SK-N-SH (cell line): ENCODE results near the gene ZNF319. TPM values are rescaled to one million over a fixed set of nuclear protein-coding genes. Genes with fewer than 3 reads are reported as not detected.

Experiments
- CTCF ChIA-PET: fragments of 300-600, 350-600 bp; formaldehyde crosslinking; extraction: SDS; loops from one replicate; lab custom pipeline; 2021; lab: Yijun Ruan, JAX
- POLR2A ChIA-PET: fragments of 350-600 bp; sonication (Branson Sonifier 250); formaldehyde crosslinking; extraction: SDS; loops from one replicate; lab custom pipeline; 2020; ENCODE audit warnings: antibody characterized with exemption, inconsistent platforms; lab: Yijun Ruan, JAX
- DNase-seq: peaks from one replicate; pipeline ENCODE4 v3.0.0; 2012
- H2AFZ ChIP-seq: fragments of 200-600 bp; sonication (generic); 2 replicates; pipeline ENCODE4 v1.8.1; 2016; ENCODE audit warnings: antibody characterized with exemption, mild to moderate bottlenecking, low read depth
- H3F3A ChIP-seq: fragments of 200-600 bp; sonication (generic); replicated peaks from 2 replicates; pipeline ENCODE3; 2016; ENCODE audit warnings: antibody characterized with exemption, mild to moderate bottlenecking; ENCODE audit not compliant: insufficient read depth
- H3K27ac ChIP-seq, 2 experiments: fragments of 200-500 bp in 1 of 2; fragments of 200-600 bp in 1 of 2; sonication (Bioruptor generic) in 1 of 2; sonication (generic), shearing (Covaris generic) in 1 of 2; 2 replicates each; pipeline versions ENCODE4 v1.5.1 to v1.6.1; 2014 to 2016; ENCODE audit warnings: low read depth in 2 of 2, inconsistent platforms in 1 of 2, low read length in 1 of 2, mild to moderate bottlenecking in 1 of 2, mixed read lengths in 1 of 2
- H3K27me3 ChIP-seq: fragments of 200-600 bp; sonication (generic), shearing (Covaris generic); 2 replicates; pipeline ENCODE4 v1.6.1; 2016; ENCODE audit warnings: mixed run types; ENCODE audit not compliant: insufficient read depth
- H3K36me3 ChIP-seq, 2 experiments: fragments of 200-500 bp in 1 of 2; fragments of 200-600 bp in 1 of 2; sonication (Bioruptor generic) in 1 of 2; sonication (generic) in 1 of 2; replicated peaks in 1 of 2; 2 replicates each; pipeline versions ENCODE3 to v1.5.1; 2014 to 2016; ENCODE audit warnings: low read length in 1 of 2, mild to moderate bottlenecking in 1 of 2; ENCODE audit not compliant: insufficient read depth in 2 of 2, control insufficient read depth in 1 of 2
- H3K4me1 ChIP-seq, 2 experiments: fragments of 200-500 bp in 1 of 2; fragments of 200-600 bp in 1 of 2; sonication (Bioruptor generic) in 1 of 2; sonication (generic), shearing (Covaris generic) in 1 of 2; 2 replicates each; pipeline versions ENCODE4 v1.5.1 to v1.6.1; 2014 to 2016; ENCODE audit warnings: low read depth in 1 of 2, low read length in 1 of 2, mixed run types in 1 of 2; ENCODE audit not compliant: insufficient read depth in 2 of 2, control insufficient read depth in 1 of 2
- H3K4me2 ChIP-seq: fragments of 200-600 bp; sonication (generic), shearing (Covaris generic); 2 replicates; pipeline ENCODE4 v1.6.1; 2017; ENCODE audit warnings: mixed run types
- H3K4me3 ChIP-seq, 2 experiments: fragments of 200-500 bp in 1 of 2; fragments of 200-600 bp in 1 of 2; sonication (Bioruptor generic) in 1 of 2; sonication (generic), shearing (Covaris generic) in 1 of 2; 2 replicates each; pipeline versions ENCODE4 v1.5.1 to v1.8.1; 2014 to 2016; ENCODE audit warnings: low read depth in 2 of 2, inconsistent platforms in 1 of 2, low read length in 1 of 2, mild to moderate bottlenecking in 1 of 2, mixed read lengths in 1 of 2, moderate library complexity in 1 of 2
- H3K79me2 ChIP-seq: fragments of 200-600 bp; sonication (generic); 2 replicates; pipeline ENCODE4 v1.8.1; 2017; ENCODE audit warnings: mild to moderate bottlenecking; ENCODE audit not compliant: insufficient read depth
- H3K9ac ChIP-seq: fragments of 200-600 bp; sonication (generic); 2 replicates; pipeline ENCODE4 v1.6.1; 2017; ENCODE audit warnings: mixed run types
- H3K9me2 ChIP-seq: fragments of 200-600 bp; sonication (generic); 2 replicates; pipeline ENCODE4 v1.6.1; 2017; ENCODE audit warnings: mixed run types
- H3K9me3 ChIP-seq: fragments of 200-600 bp; sonication (generic); 2 replicates; pipeline ENCODE4 v1.6.1; 2017; ENCODE audit warnings: mixed run types, mild to moderate bottlenecking, moderate library complexity
- H4K20me1 ChIP-seq: fragments of 200-600 bp; sonication (generic); 2 replicates; pipeline ENCODE4 v1.6.1; 2017; ENCODE audit warnings: mild to moderate bottlenecking, mixed run types; ENCODE audit not compliant: insufficient read depth
- ELF1 ChIP-seq: IDR thresholded peaks from 2 replicates; pipeline ENCODE4 v1.4.0; 2012
- EZH2phosphoT487 ChIP-seq: fragments of 200-600 bp; sonication (generic); IDR thresholded peaks from 2 replicates; pipeline ENCODE4 v1.6.1; 2017; ENCODE audit warnings: low read depth, mixed run types, mild to moderate bottlenecking, antibody characterized with exemption, moderate library complexity, borderline replicate concordance
- FOSL2 ChIP-seq: IDR thresholded peaks from 2 replicates; pipeline ENCODE4 v1.4.0; 2012; ENCODE audit warnings: low read depth, mild to moderate bottlenecking, moderate library complexity, borderline replicate concordance
- GATA2 ChIP-seq: sonication (generic); formaldehyde crosslinking; IDR thresholded peaks from 2 replicates; pipeline ENCODE4 v1.5.0; 2020; ENCODE audit warnings: mild to moderate bottlenecking, missing genetic modification reagents
- IRF3 ChIP-seq: fragments of 150-350 bp; IDR thresholded peaks from 2 replicates; pipeline ENCODE4 v1.6.1; 2016; ENCODE audit warnings: mild to moderate bottlenecking, low read depth, low read length
- MEF2A ChIP-seq: IDR thresholded peaks from 2 replicates; pipeline ENCODE4 v1.4.0; 2012; ENCODE audit warnings: low read depth, borderline replicate concordance
- NFIC ChIP-seq: IDR thresholded peaks from 2 replicates; pipeline ENCODE4 v1.4.0; 2012; ENCODE audit warnings: borderline replicate concordance
- RFX5 ChIP-seq: IDR thresholded peaks from 2 replicates; pipeline ENCODE4 v1.6.1; 2012; ENCODE audit warnings: mild to moderate bottlenecking, improper control_type of control experiment, low read length
- TEAD4 ChIP-seq: IDR thresholded peaks from 2 replicates; pipeline ENCODE4 v1.4.0; 2012; ENCODE audit warnings: mild to moderate bottlenecking, borderline replicate concordance; ENCODE audit not compliant: insufficient read depth
- YY1 ChIP-seq: IDR thresholded peaks from 2 replicates; pipeline ENCODE4 v1.4.0; 2012; ENCODE audit warnings: low read depth, mild to moderate bottlenecking
- ZBTB33 ChIP-seq: IDR thresholded peaks from 2 replicates; pipeline ENCODE4 v1.4.0; 2012; ENCODE audit warnings: low read depth, borderline replicate concordance
- WGBS: methylation state at CpG from one replicate; pipeline ENCODE4 v1.1.6; 2017; ENCODE audit warnings: low lambda C conversion rate; 5-methylcytosine and 5-hydroxymethylcytosine counted together
- polyA plus RNA-seq, 3 experiments: library from polyadenylated mRNA; depleted of rRNA; stranded (reverse); fragments of >200 nt; gene quantifications; 2 replicates each; pipeline ENCODE4 v1.2.3, GENCODE V29; 2012
- TF ChIP-seq, protein P1 (sequence below): fragments of 200-600 bp; sonication (generic); IDR thresholded peaks from 2 replicates; pipeline ENCODE4 v1.6.1; 2017; ENCODE audit warnings: antibody characterized with exemption, mild to moderate bottlenecking, moderate library complexity

Gene ZNF319
- polyA plus RNA-seq, 1 of the 3 experiments (the other 2 are of a cell fraction), result 7.6 TPM

- no peak for DNase-seq
- Histone ChIP-seq H3K9ac (no peak overlapping the region), H3K4me3 (no peak overlapping the region), H3K79me2 (no peaks in the 10 kb centered on the region), H3K36me3 (no peaks in the 10 kb centered on the region), H3K9me2 (no peaks in the 10 kb centered on the region), H3K9me3 (no peaks in the 10 kb centered on the region), H4K20me1 (no peaks in the 10 kb centered on the region), H3F3A (no peaks in the 10 kb centered on the region), H3K4me2 (no peak overlapping the region), H3K4me1 (no peaks in the 10 kb centered on the region; a peak in 1 of 4 replicates), H2AFZ (no peak overlapping the region), H3K27me3 (no peaks in the 10 kb centered on the region), H3K27ac (no peak overlapping the region)
- CTCF ChIA-PET, result interaction anchor here (1.0 to 1.4 kb wide), 4 partner anchors 10 to 56 kb away, joined by 3 to 5 read pairs (median 3); partner anchors contain the start of gene USB1
- TF ChIP-seq FOSL2 (no peak), ZBTB33 (no peak), MEF2A (no peak), IRF3 (no peak), TEAD4 (no peak)
- TF ChIP-seq, protein P1, sequence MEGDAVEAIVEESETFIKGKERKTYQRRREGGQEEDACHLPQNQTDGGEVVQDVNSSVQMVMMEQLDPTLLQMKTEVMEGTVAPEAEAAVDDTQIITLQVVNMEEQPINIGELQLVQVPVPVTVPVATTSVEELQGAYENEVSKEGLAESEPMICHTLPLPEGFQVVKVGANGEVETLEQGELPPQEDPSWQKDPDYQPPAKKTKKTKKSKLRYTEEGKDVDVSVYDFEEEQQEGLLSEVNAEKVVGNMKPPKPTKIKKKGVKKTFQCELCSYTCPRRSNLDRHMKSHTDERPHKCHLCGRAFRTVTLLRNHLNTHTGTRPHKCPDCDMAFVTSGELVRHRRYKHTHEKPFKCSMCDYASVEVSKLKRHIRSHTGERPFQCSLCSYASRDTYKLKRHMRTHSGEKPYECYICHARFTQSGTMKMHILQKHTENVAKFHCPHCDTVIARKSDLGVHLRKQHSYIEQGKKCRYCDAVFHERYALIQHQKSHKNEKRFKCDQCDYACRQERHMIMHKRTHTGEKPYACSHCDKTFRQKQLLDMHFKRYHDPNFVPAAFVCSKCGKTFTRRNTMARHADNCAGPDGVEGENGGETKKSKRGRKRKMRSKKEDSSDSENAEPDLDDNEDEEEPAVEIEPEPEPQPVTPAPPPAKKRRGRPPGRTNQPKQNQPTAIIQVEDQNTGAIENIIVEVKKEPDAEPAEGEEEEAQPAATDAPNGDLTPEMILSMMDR, result no peak
- WGBS, result 65% methylated on average over 7 of the region's 12 CpGs
- POLR2A ChIA-PET, result no interaction called here
These were observed 44.8 kb downstream of the ZNF319 start for GRCh38 chr16:57955572-57956188.

GRCh38 chr16:57953857-57954256 lies 46.6 kb downstream of the ZNF319 start:
- DNase-seq, result no peak
- ChIA-PET POLR2A (no interaction called here), CTCF (no interaction called here)
- Histone ChIP-seq H3F3A (no peaks in the 10 kb centered on the region), H3K27ac (no peak overlapping the region), H3K36me3 (no peaks in the 10 kb centered on the region), H3K4me1 (no peaks in the 10 kb centered on the region; a peak in 1 of 4 replicates), H3K4me2 (no peak overlapping the region), H4K20me1 (no peaks in the 10 kb centered on the region), H3K9me2 (no peaks in the 10 kb centered on the region), H3K4me3 (no peak overlapping the region), H2AFZ (no peak overlapping the region), H3K27me3 (no peaks in the 10 kb centered on the region), H3K79me2 (no peaks in the 10 kb centered on the region), H3K9ac (no peak overlapping the region), H3K9me3 (no peaks in the 10 kb centered on the region)
- 95% methylated on average over 1 of the region's 1 CpG for WGBS
- no peak for TF ChIP-seq GATA2 (CRISPR knock-in tag)
- TF ChIP-seq ELF1, result no peak
- no peak for TF ChIP-seq RFX5
- no peak for TF ChIP-seq NFIC
- no peak for TF ChIP-seq YY1
- no peak for TF ChIP-seq EZH2phosphoT487
